Neural progenitor cell (in vitro differentiated cells): ENCODE results near the gene TMEM203. TPM values are rescaled to one million over a fixed set of nuclear protein-coding genes. Genes with fewer than 3 reads are reported as not detected.

Source experiments
- DNase-seq: peaks from one replicate; pipeline ENCODE4 v3.0.0-alpha.2; 2016; ENCODE audit warnings: low spot score
- H2AFZ ChIP-seq: fragments of 200-600 bp; sonication (generic); replicated peaks from 2 replicates; pipeline ENCODE4 v1.6.1; 2016; ENCODE audit warnings: antibody characterized with exemption
- H3F3A ChIP-seq: fragments of 200-600 bp; sonication (generic); 2 replicates; pipeline ENCODE4 v1.6.1; 2016; ENCODE audit warnings: antibody characterized with exemption, low read depth
- H3K27ac ChIP-seq: fragments of 200-600 bp; sonication (generic); 2 replicates; pipeline ENCODE4 v1.5.1; 2016; ENCODE audit warnings: mild to moderate bottlenecking
- H3K27me3 ChIP-seq: fragments of 200-600 bp; sonication (generic); 2 replicates; pipeline ENCODE4 v1.6.1; 2016; ENCODE audit warnings: mild to moderate bottlenecking, moderate library complexity
- H3K36me3 ChIP-seq: fragments of 200-600 bp; sonication (generic); 2 replicates; pipeline ENCODE4 v1.5.1; 2016
- H3K4me1 ChIP-seq: fragments of 200-600 bp; sonication (generic); 2 replicates; pipeline ENCODE4 v1.6.1; 2016; ENCODE audit warnings: mixed run types
- H3K4me2 ChIP-seq: fragments of 200-600 bp; sonication (generic); 2 replicates; pipeline ENCODE4 v1.6.1; 2016
- H3K4me3 ChIP-seq: fragments of 200-600 bp; sonication (generic); 2 replicates; pipeline ENCODE4 v1.5.1; 2016
- H3K79me2 ChIP-seq: fragments of 200-600 bp; sonication (generic); 2 replicates; pipeline ENCODE4 v1.6.1; 2016; ENCODE audit warnings: low read depth
- H3K9ac ChIP-seq: fragments of 200-600 bp; sonication (generic); 2 replicates; pipeline ENCODE4 v1.6.1; 2016
- H3K9me3 ChIP-seq: fragments of 200-600 bp; sonication (generic); 2 replicates; pipeline ENCODE4 v1.5.1; 2016; ENCODE audit warnings: low read depth
- H4K20me1 ChIP-seq: fragments of 200-600 bp; sonication (generic); 2 replicates; pipeline ENCODE4 v1.6.1; 2016; ENCODE audit warnings: low read depth
- H3K27ac Mint-ChIP-seq: 3 replicates; pipeline ENCODE4 v1.8.0; 2021; ENCODE audit warnings: mixed read lengths
- H3K27me3 Mint-ChIP-seq: 2 replicates; pipeline ENCODE4 v1.8.0; 2022; ENCODE audit warnings: low read depth, mild to moderate bottlenecking, inconsistent platforms, moderate library complexity, mixed read lengths; ENCODE audit not compliant: insufficient read depth
- H3K36me3 Mint-ChIP-seq: 3 replicates; pipeline ENCODE4 v1.8.0; 2021; ENCODE audit warnings: mixed read lengths
- H3K4me1 Mint-ChIP-seq: 3 replicates; pipeline ENCODE4 v1.8.0; 2021; ENCODE audit warnings: mixed read lengths
- H3K4me3 Mint-ChIP-seq: 3 replicates; pipeline ENCODE4 v1.8.0; 2021; ENCODE audit warnings: mild to moderate bottlenecking, moderate library complexity, mixed read lengths
- H3K9me3 Mint-ChIP-seq: 3 replicates; pipeline ENCODE4 v1.8.0; 2020; ENCODE audit warnings: mixed read lengths
- CTCF ChIP-seq: fragments of 200-600 bp; sonication (generic); IDR thresholded peaks from 2 replicates; pipeline ENCODE4 v1.5.1; 2017; ENCODE audit warnings: antibody characterized with exemption, mild to moderate bottlenecking
- EZH2 ChIP-seq: fragments of 200-600 bp; sonication (generic); IDR thresholded peaks from 2 replicates; pipeline ENCODE4 v1.6.1; 2017; ENCODE audit warnings: antibody characterized with exemption, mild to moderate bottlenecking, moderate library complexity
- EZH2phosphoT487 ChIP-seq: fragments of 200-600 bp; sonication (generic); IDR thresholded peaks from 2 replicates; pipeline ENCODE4 v1.6.1; 2017; ENCODE audit warnings: antibody characterized with exemption
- total RNA-seq: library from RNA; depleted of rRNA; stranded (reverse); fragments of >200 nt; gene quantifications from 2 replicates; pipeline ENCODE4 v1.2.3, GENCODE V29; 2015; ENCODE audit warnings: low replicate concordance

TMEM203 gene
- total RNA-seq, 1 donor from 2014 or later = 21.6 TPM

GRCh38 chr9:137194909-137195308 is 10.5 kb downstream of the TMEM203 start:
- no peak overlapping the region for H3K27ac ChIP-seq
- no peak overlapping the region for H3K27ac Mint-ChIP-seq
- H3F3A ChIP-seq = no peaks in the 10 kb centered on the region
- H3K9me3 ChIP-seq = no peaks in the 10 kb centered on the region
- DNase-seq = no peak
- peaks cover 24% of the 10 kb centered on the region for H3K79me2 ChIP-seq
- peaks cover 73% of the 10 kb centered on the region for H4K20me1 ChIP-seq
- peaks cover 6% of the 10 kb centered on the region for H3K27me3 ChIP-seq
- TF ChIP-seq EZH2phosphoT487 = no peak
- TF ChIP-seq CTCF = no peak
- no peak for TF ChIP-seq EZH2
- no peaks in the 10 kb centered on the region for H3K36me3 ChIP-seq
- H3K36me3 Mint-ChIP-seq = no peaks in the 10 kb centered on the region
- H2AFZ ChIP-seq = no peak overlapping the region
- peaks cover 4% of the 10 kb centered on the region for H3K27me3 Mint-ChIP-seq
- peaks cover 7% of the 10 kb centered on the region for H3K4me1 ChIP-seq
- H3K4me3 ChIP-seq = no peak overlapping the region
- no peaks in the 10 kb centered on the region for H3K9me3 Mint-ChIP-seq
- no peak overlapping the region for H3K4me2 ChIP-seq
- no peak overlapping the region for H3K4me3 Mint-ChIP-seq
- no peak overlapping the region for H3K9ac ChIP-seq
- H3K4me1 Mint-ChIP-seq = peaks cover 17% of the 10 kb centered on the region

- H3K27ac Mint-ChIP-seq = no peak overlapping the region
- Histone ChIP-seq H4K20me1 (peaks cover 72% of the 10 kb centered on the region), H3K79me2 (peaks cover 20% of the 10 kb centered on the region), H3K9ac (no peak overlapping the region), H3K27ac (no peak overlapping the region), H3K9me3 (no peaks in the 10 kb centered on the region), H2AFZ (no peak overlapping the region), H3K4me2 (peak overlapping the region; percentile 10), H3K27me3 (peaks cover 1% of the 10 kb centered on the region), H3K4me3 (no peak overlapping the region), H3F3A (peaks cover 5% of the 10 kb centered on the region), H3K4me1 (peaks cover 2% of the 10 kb centered on the region), H3K36me3 (no peaks in the 10 kb centered on the region)
- H3K27me3 Mint-ChIP-seq = peaks cover 4% of the 10 kb centered on the region
- H3K36me3 Mint-ChIP-seq = no peaks in the 10 kb centered on the region
- peaks cover 17% of the 10 kb centered on the region for H3K4me1 Mint-ChIP-seq
- TF ChIP-seq CTCF (no peak), EZH2phosphoT487 (no peak), EZH2 (no peak)
- no peaks in the 10 kb centered on the region for H3K9me3 Mint-ChIP-seq
- no peak overlapping the region for H3K4me3 Mint-ChIP-seq
- peak; percentile 42 for DNase-seq
Observed at GRCh38 chr9:137194388-137194787, 11.1 kb downstream of the TMEM203 start.

GRCh38 chr9:137193771-137194170 is 11.7 kb downstream of the TMEM203 start:
- Histone ChIP-seq H3K27me3 (no peaks in the 10 kb centered on the region), H4K20me1 (peaks cover 72% of the 10 kb centered on the region), H3K4me1 (no peaks in the 10 kb centered on the region), H3K9me3 (no peaks in the 10 kb centered on the region), H3K27ac (no peak overlapping the region), H2AFZ (no peak overlapping the region), H3K9ac (no peak overlapping the region), H3K4me3 (no peak overlapping the region), H3K4me2 (no peak overlapping the region), H3F3A (peaks cover 10% of the 10 kb centered on the region), H3K36me3 (no peaks in the 10 kb centered on the region), H3K79me2 (peaks cover 14% of the 10 kb centered on the region)
- Mint-ChIP-seq H3K9me3 (no peaks in the 10 kb centered on the region), H3K4me3 (no peak overlapping the region), H3K27me3 (peaks cover 4% of the 10 kb centered on the region), H3K36me3 (no peaks in the 10 kb centered on the region), H3K4me1 (peaks cover 22% of the 10 kb centered on the region), H3K27ac (no peak overlapping the region)
- TF ChIP-seq EZH2 = no peak
- no peak for TF ChIP-seq CTCF
- no peak for TF ChIP-seq EZH2phosphoT487
- no peak for DNase-seq
